ENCODE measurements around the gene NOL4L. TPM values are rescaled to one million over a fixed set of nuclear protein-coding genes. Genes with fewer than 3 reads are reported as not detected.

NOL4L gene
- total RNA-seq, 6 experiments from 2014 or later, result 12.0 to 16.3 (median 13.2) TPM

- Mint-ChIP-seq H3K27me3 (ENCODE audit: insufficient read depth) (peaks cover 1% of the 10 kb centered on the region), H3K4me3 (no peak overlapping the region)
- no peak for TF ChIP-seq CTCF (IDR thresholded peaks at IDR 0.05)
Observed at GRCh38 chr20:32558526-32558925, 26.6 kb downstream of the NOL4L start.

GRCh38 chr20:32557319-32557718 lies 27.8 kb downstream of the NOL4L start:
- Mint-ChIP-seq H3K4me1 (ENCODE audit: low read depth) (peaks cover 18% of the 10 kb centered on the region), H3K36me3 (ENCODE audit: low read depth) (0 out of 2 replicates have a peak, but pooled peaks cover 4% of the 10 kb centered on the region), H3K27ac (no peak overlapping the region), H3K27me3 (ENCODE audit: insufficient read depth) (peaks cover 5% of the 10 kb centered on the region), H3K4me3 (no peak overlapping the region), H3K9me3 (no peaks in the 10 kb centered on the region)
- no peak for DNase-seq
- TF ChIP-seq CTCF (IDR thresholded peaks at IDR 0.05), result no peak

More at GRCh38 chr20:32558526-32558925, 26.6 kb downstream of the NOL4L start:
- Mint-ChIP-seq H3K36me3 (ENCODE audit: low read depth) (0 out of 2 replicates have a peak, but pooled peaks cover 4% of the 10 kb centered on the region), H3K27ac (no peak overlapping the region), H3K4me1 (ENCODE audit: low read depth) (peaks cover 18% of the 10 kb centered on the region), H3K9me3 (no peaks in the 10 kb centered on the region)
- no peak for DNase-seq

- H3K4me3 Mint-ChIP-seq, result no peak overlapping the region
- no peak overlapping the region for H3K27ac Mint-ChIP-seq
- H3K36me3 Mint-ChIP-seq (ENCODE audit: low read depth), result 0 out of 2 replicates have a peak, but pooled peaks cover 4% of the 10 kb centered on the region
- DNase-seq, result no peak
- peaks cover 15% of the 10 kb centered on the region for H3K4me1 Mint-ChIP-seq (ENCODE audit: low read depth)
- no peak for TF ChIP-seq CTCF (IDR thresholded peaks at IDR 0.05)
- H3K9me3 Mint-ChIP-seq, result no peaks in the 10 kb centered on the region
- peaks cover 5% of the 10 kb centered on the region for H3K27me3 Mint-ChIP-seq (ENCODE audit: insufficient read depth)
Observed at GRCh38 chr20:32556312-32557184, 28.6 kb downstream of the NOL4L start.

- Mint-ChIP-seq H3K9me3 (no peaks in the 10 kb centered on the region), H3K4me3 (no peak overlapping the region), H3K27ac (no peak overlapping the region), H3K36me3 (ENCODE audit: low read depth) (0 out of 2 replicates have a peak, but pooled peaks cover 4% of the 10 kb centered on the region), H3K27me3 (ENCODE audit: insufficient read depth) (peaks cover 5% of the 10 kb centered on the region), H3K4me1 (ENCODE audit: low read depth) (peaks cover 15% of the 10 kb centered on the region)
- DNase-seq, result no peak
- TF ChIP-seq CTCF (IDR thresholded peaks at IDR 0.05), result no peak
Observed at GRCh38 chr20:32555584-32555983, 29.5 kb downstream of the NOL4L start.

- Mint-ChIP-seq H3K4me3 (no peak overlapping the region), H3K4me1 (ENCODE audit: low read depth) (peaks cover 15% of the 10 kb centered on the region), H3K9me3 (no peaks in the 10 kb centered on the region), H3K27ac (no peak overlapping the region; the same call in 1 of the 2 replicates), H3K36me3 (ENCODE audit: low read depth) (0 out of 2 replicates have a peak, but pooled peaks cover 4% of the 10 kb centered on the region), H3K27me3 (ENCODE audit: insufficient read depth) (peaks cover 5% of the 10 kb centered on the region)
- no peak for TF ChIP-seq CTCF (IDR thresholded peaks at IDR 0.05)
- no peak for DNase-seq
Observed at GRCh38 chr20:32554965-32555289, 30.2 kb downstream of the NOL4L start.

All from HFFc6 (cell line).